HepG2 (cell line): ENCODE data around the gene KMT2A. TPM values are rescaled to one million over a fixed set of nuclear protein-coding genes. Genes with fewer than 3 reads are reported as not detected.

Experiments
- ATAC-seq: fragments of 200-7000 bp; cut with Tn5 transposase; 3 replicates; pipeline ENCODE4 v1.9.1; 2020; ENCODE audit warnings: mild to moderate bottlenecking, moderate library complexity
- BruUV-seq: library from RNA; stranded (reverse); fragments of 400-500 nt; replicated peaks from 2 replicates; lab custom pipeline; 2021; lab: Mats Ljungman, UMichigan
- CTCF ChIA-PET: fragments of 300-600 bp; formaldehyde crosslinking; extraction: SDS; loops from one replicate; lab custom pipeline; 2021; ENCODE audit warnings: low total read pairs, inconsistent platforms, low intra/inter-chr PET ratio; lab: Yijun Ruan, JAX
- POLR2A ChIA-PET: fragments of 350-600 bp; sonication (Branson Sonifier 250); formaldehyde crosslinking; loops from one replicate; lab custom pipeline; 2020; ENCODE audit warnings: antibody characterized with exemption, inconsistent platforms; lab: Yijun Ruan, JAX
- DNase-seq: peaks from one replicate; pipeline ENCODE4 v3.0.0-alpha.2; 2015; ENCODE audit warnings: low spot score
- FAIRE-seq: peaks from 3 replicates; lab custom pipeline; 2011; peaks lifted over from hg19 to GRCh38; lab: Jason Lieb, UNC
- H2AFZ ChIP-seq: one replicate; pipeline ENCODE4 v1.6.1; 2011; ENCODE audit warnings: low read length, inconsistent platforms
- H3K27ac ChIP-seq: fragments of 300-600 bp; 3 replicates; pipeline ENCODE4 v1.8.0; 2011; ENCODE audit warnings: mixed run types, mild to moderate bottlenecking, mixed read lengths, low read length, inconsistent platforms; ENCODE audit not compliant: insufficient read depth; ENCODE audit errors: extremely low read length
- H3K27me3 ChIP-seq, 2 experiments: fragments of 200-600 bp in 1 of 2; 2 replicates in 1 of 2; 3 replicates in 1 of 2; pipeline versions ENCODE4 v1.6.0 to v1.8.0; 2011; ENCODE audit warnings: low read length in 2 of 2, mild to moderate bottlenecking in 2 of 2, moderate library complexity in 2 of 2, inconsistent platforms in 1 of 2; ENCODE audit not compliant: insufficient read depth in 2 of 2, control insufficient read depth in 1 of 2
- H3K36me3 ChIP-seq, 2 experiments: fragments of 200-600 bp in 1 of 2; replicated peaks in 1 of 2; 2 replicates in 1 of 2; 3 replicates in 1 of 2; pipeline versions ENCODE4 v1.5.1 to v1.8.0; 2011; ENCODE audit warnings: low read length in 2 of 2, inconsistent platforms in 1 of 2; ENCODE audit not compliant: insufficient read depth in 2 of 2, control insufficient read depth in 1 of 2
- H3K4me1 ChIP-seq: 2 replicates; pipeline ENCODE4 v1.5.1; 2012; ENCODE audit warnings: low read length, inconsistent platforms; ENCODE audit not compliant: insufficient read depth
- H3K4me2 ChIP-seq: 2 replicates; pipeline ENCODE4 v1.6.0; 2011; ENCODE audit warnings: low read depth, low read length, inconsistent platforms
- H3K4me3 ChIP-seq, 3 experiments: fragments of 200-600 bp in 1 of 3; sonication (generic), shearing (Covaris generic) in 1 of 3; replicated peaks in 1 of 3; 2 replicates each; pipeline ENCODE4 v1.5.1; 2011 to 2016; ENCODE audit warnings: low read length in 3 of 3, inconsistent platforms in 2 of 3, low read depth in 2 of 3, mild to moderate bottlenecking in 2 of 3, control low read depth in 1 of 3, mixed read lengths in 1 of 3; ENCODE audit not compliant: insufficient read depth in 1 of 3
- H3K79me2 ChIP-seq: one replicate; pipeline ENCODE4 v1.6.1; 2011; ENCODE audit warnings: low read length, inconsistent platforms; ENCODE audit not compliant: insufficient read depth
- H3K9ac ChIP-seq: 2 replicates; pipeline ENCODE4 v1.6.0; 2011; ENCODE audit warnings: mild to moderate bottlenecking, low read depth, low read length, inconsistent platforms; ENCODE audit not compliant: insufficient read depth
- H3K9me3 ChIP-seq: 2 replicates; pipeline ENCODE4 v1.5.1; 2012; ENCODE audit warnings: mild to moderate bottlenecking, low read length
- H4K20me1 ChIP-seq: 2 replicates; pipeline ENCODE4 v1.6.0; 2011; ENCODE audit warnings: inconsistent platforms, mild to moderate bottlenecking, low read length, moderate library complexity; ENCODE audit not compliant: insufficient read depth
- BCLAF1 ChIP-seq: fragments of 450-650 bp; IDR thresholded peaks from 2 replicates; pipeline ENCODE4 v1.6.1; 2017; ENCODE audit warnings: mild to moderate bottlenecking
- CERS6 ChIP-seq: sonication (generic); formaldehyde crosslinking; IDR thresholded peaks from 2 replicates; pipeline ENCODE4 v1.5.0; 2020; ENCODE audit warnings: missing genetic modification reagents
- CSRNP2 ChIP-seq: sonication (generic); formaldehyde crosslinking; conservative IDR thresholded peaks from 2 replicates; pipeline ENCODE4 v1.8.0; 2022; ENCODE audit warnings: low read depth, missing genetic modification reagents
- HDAC6 ChIP-seq: fragments of 200-600 bp; sonication (generic); IDR thresholded peaks from 2 replicates; pipeline ENCODE4 v1.7.0; 2017; ENCODE audit warnings: mild to moderate bottlenecking, antibody characterized with exemption, low read length, low read depth
- PRPF4 ChIP-seq: fragments of 200-400 bp; formaldehyde crosslinking; IDR thresholded peaks from 2 replicates; pipeline ENCODE4 v1.6.1; 2016; ENCODE audit warnings: low read length, low read depth; ENCODE audit not compliant: poor library complexity, severe bottlenecking
- RFX5 ChIP-seq: IDR thresholded peaks from 2 replicates; pipeline ENCODE4 v1.6.1; 2011; ENCODE audit warnings: low read depth, low read length, improper control_type of control experiment
- SP5 ChIP-seq: IDR thresholded peaks from 2 replicates; pipeline ENCODE4 v1.6.1; 2016; ENCODE audit warnings: low read depth, borderline replicate concordance
- SRSF9 ChIP-seq: fragments of 200-400 bp; formaldehyde crosslinking; IDR thresholded peaks from 2 replicates; pipeline ENCODE4 v1.6.1; 2018; ENCODE audit warnings: borderline replicate concordance, mild to moderate bottlenecking, low read depth, low read length; ENCODE audit not compliant: insufficient read depth, poor library complexity, severe bottlenecking
- ZBTB7A ChIP-seq: sonication (generic); formaldehyde crosslinking; IDR thresholded peaks from 2 replicates; pipeline ENCODE4 v1.8.0; 2022; ENCODE audit warnings: mild to moderate bottlenecking, missing genetic modification reagents
- ZKSCAN8 ChIP-seq: IDR thresholded peaks from 2 replicates; pipeline ENCODE4 v1.6.1; 2016; ENCODE audit warnings: borderline replicate concordance, missing genetic modification reagents, missing compliant biosample characterization
- ZNF33B ChIP-seq: sonication (generic); formaldehyde crosslinking; IDR thresholded peaks from 2 replicates; pipeline ENCODE4 v1.5.1; 2020; ENCODE audit warnings: mild to moderate bottlenecking, missing genetic modification reagents
- ZNF513 ChIP-seq: sonication (generic); formaldehyde crosslinking; conservative IDR thresholded peaks from 2 replicates; pipeline ENCODE4 v1.5.0; 2020; ENCODE audit warnings: missing genetic modification reagents
- WGBS: methylation state at CpG from one replicate; pipeline ENCODE4 v1.1.6; 2017; ENCODE audit warnings: low lambda C conversion rate; 5-methylcytosine and 5-hydroxymethylcytosine counted together
- in situ Hi-C: cut with HindIII; loops from 2 replicates; pipeline ENCODE4 v1.10.0; 2017; ENCODE audit warnings: low pct_unique_long_range_greater_than_20kb; ENCODE audit not compliant: extremely low pct_ligation_motif_present
- intact Hi-C: fragments of 100-400 bp; cut with micrococcal nuclease; formaldehyde crosslinking; loops from one replicate; pipeline ENCODE4 v1.10.0; 2022; ENCODE audit not compliant: unreplicated experiment
- polyA plus RNA-seq, 8 experiments: library from polyadenylated mRNA; depleted of rRNA in 3 of 8; stranded (reverse) in 7 of 8; unstranded in 1 of 8; fragments of >200 nt; fragmentation: Illumina TruSeq in 4 of 8; extraction: Trizol in 4 of 8; gene quantifications; 2 replicates each; pipeline versions ENCODE4 v1.2.1 to v1.2.3, GENCODE V29; 2011 to 2016; ENCODE audit warnings: low read depth in 4 of 8, missing spikeins in 1 of 8, mixed read lengths in 1 of 8; ENCODE audit not compliant: insufficient read depth in 1 of 8
- total RNA-seq, 5 experiments: library from RNA; depleted of rRNA; stranded (reverse); fragments of >200 nt; fragmentation: Illumina TruSeq; extraction: Trizol; gene quantifications; 2 replicates each; pipeline ENCODE4 v1.2.3, GENCODE V29; 2016; ENCODE audit warnings: low read depth in 1 of 5

KMT2A gene
- total and polyA plus RNA-seq, 2 of the 13 experiments (the other 11 are each of a cell fraction or from before 2014, with no cell fraction given) = 12.4 to 20.0 TPM

- ChIA-PET POLR2A (no interaction called here), CTCF (no interaction called here)
- no peaks in the 10 kb centered on the region for H3K27me3 ChIP-seq
- BruUV-seq = no TSS peak
- FAIRE-seq = no peak
- H3K4me2 ChIP-seq = no peak overlapping the region
- intact Hi-C loops (no loop called here), in situ Hi-C loops (no loop called here)
- no peak overlapping the region for H2AFZ ChIP-seq
- 96% methylated on average over 3 of the region's 3 CpGs for WGBS
- no peaks in the 10 kb centered on the region for H3K4me1 ChIP-seq
- H4K20me1 ChIP-seq = no peaks in the 10 kb centered on the region
- no peak for DNase-seq
- ATAC-seq = no peak
- no peak overlapping the region for H3K4me3 ChIP-seq
- TF ChIP-seq PRPF4 (no peak), CERS6 (no peak), ZNF33B (no peak), ZBTB7A (CRISPR knock-in tag) (no peak), HDAC6 (no peak), RFX5 (no peak), BCLAF1 (no peak), SRSF9 (no peak), SP5 (CRISPR knock-in tag) (no peak), ZNF513 (CRISPR knock-in tag) (no peak), ZKSCAN8 (no peak), CSRNP2 (CRISPR knock-in tag) (no peak)
- peaks cover 29 to 90% of the 10 kb centered on the region in 2 experiments for H3K36me3 ChIP-seq
- H3K27ac ChIP-seq = no peak overlapping the region
- H3K9ac ChIP-seq = no peak overlapping the region
- no peaks in the 10 kb centered on the region for H3K9me3 ChIP-seq
- no peaks in the 10 kb centered on the region for H3K79me2 ChIP-seq
Measured at GRCh38 chr11:118503216-118503615, 66.9 kb downstream of the KMT2A start.
